Tibial artery (tissue), 4 donors: ENCODE measurements around the gene C19orf33.

Experiments used
- DNase-seq, 2 donors: peaks; one replicate each; pipeline ENCODE4 v3.0.0-alpha.2; 2019
- H3K27ac ChIP-seq, 2 donors: fragments of 200-600 bp; sonication (generic) in 1 of 2; 1 replicate in 1 of 2; 2 replicates in 1 of 2; pipeline ENCODE4 v1.5.1; 2018 to 2019; ENCODE audit warnings: mild to moderate bottlenecking in 1 of 2
- H3K27me3 ChIP-seq, 2 donors: fragments of 200-600 bp; sonication (generic) in 1 of 2; one replicate each; pipeline versions ENCODE4 v1.5.1 to v1.6.0; 2016 to 2019
- H3K36me3 ChIP-seq, 3 donors: fragments of 200-600 bp; sonication (generic) in 2 of 3; one replicate each; pipeline ENCODE4 v1.5.1; 2016 to 2019; ENCODE audit warnings: mild to moderate bottlenecking in 2 of 3
- H3K4me1 ChIP-seq, 4 donors: fragments of 200-600 bp; sonication (generic) in 2 of 4; 1 replicate in 3 of 4; 2 replicates in 1 of 4; pipeline ENCODE4 v1.5.1; 2016 to 2019
- H3K4me3 ChIP-seq, 2 donors: fragments of 200-600 bp; sonication (generic) in 1 of 2; 1 replicate in 1 of 2; 2 replicates in 1 of 2; pipeline ENCODE4 v1.5.1; 2018 to 2019; ENCODE audit warnings: mild to moderate bottlenecking in 2 of 2
- H3K9me3 ChIP-seq, 3 donors: fragments of 200-600 bp; sonication (generic) in 1 of 3; one replicate each; pipeline ENCODE4 v1.5.1; 2016 to 2019
- intact Hi-C: fragments of 100-400 bp; cut with DNase I; formaldehyde crosslinking; loops from one replicate; pipeline ENCODE4 v1.15.0; 2023; ENCODE audit warnings: low total_unique reads
- TF ChIP-seq, protein P1 (sequence below), 2 experiments: fragments of 200-600 bp in 1 of 2; fragments of 450-650 bp in 1 of 2; IDR thresholded peaks; one replicate each; pipeline ENCODE4 v1.5.1; 2017 to 2019; ENCODE audit warnings: antibody characterized with exemption in 2 of 2, mild to moderate bottlenecking in 1 of 2, moderate library complexity in 1 of 2

Gene C19orf33

DNA sequence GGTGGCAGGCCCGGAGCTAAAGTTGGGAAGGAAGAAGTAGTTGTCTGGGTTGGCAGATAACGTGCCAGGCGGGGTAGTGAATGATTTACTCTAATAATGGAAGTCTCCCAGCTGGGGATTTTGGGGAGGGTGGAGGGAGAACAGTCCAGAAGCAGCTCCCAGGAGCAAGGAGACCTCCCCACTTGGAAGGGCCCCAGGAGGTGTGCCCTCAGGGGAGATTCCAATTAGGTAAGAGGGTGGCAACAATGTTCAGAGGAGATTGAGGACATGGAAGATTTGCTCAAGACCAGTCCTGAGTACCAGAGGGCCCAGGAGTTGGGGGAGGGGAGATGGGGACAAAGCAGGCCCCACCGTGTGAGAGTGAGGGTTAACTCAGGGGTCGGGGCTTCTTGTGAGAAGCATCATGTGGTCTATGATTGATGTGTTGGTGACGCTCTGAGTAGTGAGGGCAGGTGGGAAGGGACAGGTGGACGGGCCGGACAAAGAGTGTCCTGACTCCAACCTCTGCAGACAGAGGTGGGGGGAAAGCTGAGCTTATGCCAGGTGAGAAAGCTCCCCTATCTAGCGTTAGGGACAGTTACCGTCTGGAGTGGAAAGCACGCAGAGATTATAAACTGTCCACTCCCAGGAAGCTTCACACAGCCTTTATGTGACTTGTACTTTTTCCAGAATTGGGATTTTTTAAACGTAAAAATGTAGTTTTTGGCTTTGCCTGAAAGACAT is 36.1 kb upstream of the C19orf33 start:
- intact Hi-C loops, result loop anchor here (10.0 kb wide), 1 partner anchor 47 kb away; the partner anchor contains the start of genes KCNK6 and YIF1B
- Histone ChIP-seq H3K36me3 (no peaks in the 10 kb centered on the region), H3K9me3 (no peaks in the 10 kb centered on the region), H3K4me3 (no peak overlapping the region), H3K27me3 (no peaks in the 10 kb centered on the region), H3K4me1 (peaks cover 4 to 38% (median 21%) of the 10 kb centered on the region in 4 donors), H3K27ac (peak overlapping the region; percentile 28 to 49)
- TF ChIP-seq, protein P1, sequence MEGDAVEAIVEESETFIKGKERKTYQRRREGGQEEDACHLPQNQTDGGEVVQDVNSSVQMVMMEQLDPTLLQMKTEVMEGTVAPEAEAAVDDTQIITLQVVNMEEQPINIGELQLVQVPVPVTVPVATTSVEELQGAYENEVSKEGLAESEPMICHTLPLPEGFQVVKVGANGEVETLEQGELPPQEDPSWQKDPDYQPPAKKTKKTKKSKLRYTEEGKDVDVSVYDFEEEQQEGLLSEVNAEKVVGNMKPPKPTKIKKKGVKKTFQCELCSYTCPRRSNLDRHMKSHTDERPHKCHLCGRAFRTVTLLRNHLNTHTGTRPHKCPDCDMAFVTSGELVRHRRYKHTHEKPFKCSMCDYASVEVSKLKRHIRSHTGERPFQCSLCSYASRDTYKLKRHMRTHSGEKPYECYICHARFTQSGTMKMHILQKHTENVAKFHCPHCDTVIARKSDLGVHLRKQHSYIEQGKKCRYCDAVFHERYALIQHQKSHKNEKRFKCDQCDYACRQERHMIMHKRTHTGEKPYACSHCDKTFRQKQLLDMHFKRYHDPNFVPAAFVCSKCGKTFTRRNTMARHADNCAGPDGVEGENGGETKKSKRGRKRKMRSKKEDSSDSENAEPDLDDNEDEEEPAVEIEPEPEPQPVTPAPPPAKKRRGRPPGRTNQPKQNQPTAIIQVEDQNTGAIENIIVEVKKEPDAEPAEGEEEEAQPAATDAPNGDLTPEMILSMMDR (IDR thresholded peaks at IDR 0.05), result no peak
- no peak for DNase-seq

- H3K27me3 ChIP-seq, result no peaks in the 10 kb centered on the region
- intact Hi-C loops, result loop anchor here (10.0 kb wide), 1 partner anchor 46 kb away; the partner anchor contains the start of genes KCNK6 and YIF1B
- H3K4me3 ChIP-seq, result no peak overlapping the region
- peaks cover 4 to 33% (median 23%) of the 10 kb centered on the region in 4 donors for H3K4me1 ChIP-seq
- TF ChIP-seq, protein P1 (IDR thresholded peaks at IDR 0.05), result no peak
- DNase-seq, result no peak
- no peaks in the 10 kb centered on the region for H3K36me3 ChIP-seq
- peak overlapping the region; percentile 28 to 49 for H3K27ac ChIP-seq
- H3K9me3 ChIP-seq, result no peaks in the 10 kb centered on the region
Measured at GRCh38 chr19:38268539-38268938, 35.5 kb upstream of the C19orf33 start.

DNA sequence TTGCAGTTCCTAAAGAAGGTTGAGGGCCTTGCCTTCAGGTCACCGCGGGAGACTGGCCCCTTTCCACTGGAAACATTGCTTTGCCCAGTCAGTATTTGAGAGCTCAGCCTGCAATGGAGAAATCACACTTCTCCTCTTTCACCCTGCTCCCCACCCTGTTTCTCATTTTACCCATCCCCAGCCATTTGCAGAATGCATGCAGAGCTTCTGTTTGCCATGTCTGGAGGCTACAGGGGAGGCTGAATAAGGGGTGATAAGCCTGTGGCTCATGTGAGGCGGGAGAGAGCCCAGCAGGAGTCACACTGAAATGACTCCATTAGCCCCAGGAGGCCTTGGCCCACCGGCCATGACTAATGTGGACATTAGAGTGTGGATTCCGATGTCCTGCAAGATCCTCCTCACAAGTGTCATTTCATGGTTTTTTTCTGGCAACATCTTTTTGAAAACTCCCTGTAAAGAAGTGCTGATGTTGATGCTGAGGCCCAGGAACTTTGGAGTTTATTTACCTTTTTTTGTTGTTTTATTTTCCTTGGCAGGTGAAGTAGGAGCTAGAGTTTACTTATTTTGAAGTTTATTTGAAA is 33.4 kb upstream of the C19orf33 start:
- Histone ChIP-seq H3K9me3 (no peaks in the 10 kb centered on the region), H3K36me3 (no peaks in the 10 kb centered on the region), H3K27ac (no peak overlapping the region), H3K4me1 (peaks cover 0 to 29% (median 15%) of the 10 kb centered on the region in 4 donors), H3K4me3 (no peak overlapping the region), H3K27me3 (no peaks in the 10 kb centered on the region)
- DNase-seq, result no peak
- TF ChIP-seq, protein P1 (IDR thresholded peaks at IDR 0.05), result no peak
- intact Hi-C loops, result no loop called here

DNA sequence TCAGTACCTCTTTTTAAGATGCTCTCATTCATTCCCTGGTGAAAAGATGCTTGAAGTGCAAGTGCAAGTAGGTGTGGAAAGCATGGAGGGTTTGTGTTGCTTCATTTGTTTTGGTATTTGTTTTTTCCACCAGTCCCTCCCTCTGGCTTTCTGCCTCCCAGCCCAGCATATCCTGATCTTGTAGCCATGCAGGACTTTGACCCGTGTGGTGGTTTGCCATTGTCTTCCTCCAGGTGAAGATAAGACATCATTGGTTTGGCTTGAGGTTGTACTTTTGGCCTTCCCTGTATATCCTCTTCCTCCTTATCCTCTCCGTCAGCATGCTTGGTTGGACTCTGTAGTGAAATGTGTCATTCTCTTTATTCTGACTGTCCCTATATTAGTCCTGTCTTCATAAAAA is 30.6 kb upstream of the C19orf33 start:
- Histone ChIP-seq H3K27ac (no peak overlapping the region), H3K4me1 (peaks cover 0 to 49% (median 32%) of the 10 kb centered on the region in 4 donors), H3K27me3 (no peaks in the 10 kb centered on the region), H3K4me3 (no peak overlapping the region), H3K9me3 (no peaks in the 10 kb centered on the region), H3K36me3 (no peaks in the 10 kb centered on the region)
- no peak for DNase-seq
- intact Hi-C loops, result no loop called here
- TF ChIP-seq, protein P1 (IDR thresholded peaks at IDR 0.05), result no peak

GRCh38 chr19:38274739-38275138 is 29.3 kb upstream of the C19orf33 start:
- H3K4me3 ChIP-seq, result no peak overlapping the region
- H3K9me3 ChIP-seq, result no peaks in the 10 kb centered on the region
- no peaks in the 10 kb centered on the region for H3K27me3 ChIP-seq
- TF ChIP-seq, protein P1 (IDR thresholded peaks at IDR 0.05), result no peak
- no peaks in the 10 kb centered on the region for H3K36me3 ChIP-seq
- DNase-seq, result peak in 1 of 2 donors; percentile 48
- peaks cover 0 to 55% (median 33%) of the 10 kb centered on the region in 4 donors for H3K4me1 ChIP-seq
- peak overlapping the region in 1 of 2 donors; percentile 12 for H3K27ac ChIP-seq
- intact Hi-C loops, result no loop called here
